Activated CD8-positive, alpha-beta T cell treated with anti-CD3 and anti-CD28 coated beads for 36 hours (primary cell): ENCODE measurements around the gene MMP28. TPM values are rescaled to one million over a fixed set of nuclear protein-coding genes. Genes with fewer than 3 reads are reported as not detected.
"Not testable (repeated sequence)": the region's sequence is repeated elsewhere in the genome, so short reads cannot be mapped to it uniquely, and the experiment has no call there.

ENCODE experiments used
- ATAC-seq: fragments of 200-7000 bp; cut with Tn5 transposase; one replicate; pipeline ENCODE4 v1.10.0; 2021; ENCODE audit warnings: mild to moderate bottlenecking, moderate library complexity
- CTCF ChIA-PET: fragments of 350-600 bp; sonication (Branson Sonifier 250); formaldehyde crosslinking; loops from one replicate; lab custom pipeline; 2021; ENCODE audit warnings: antibody characterized with exemption; lab: Charles Lee
- POLR2A ChIA-PET: fragments of 350-600 bp; sonication (Branson Sonifier 250); formaldehyde crosslinking; loops from one replicate; lab custom pipeline; 2021; ENCODE audit warnings: antibody characterized with exemption; lab: Charles Lee
- DNase-seq: peaks from one replicate; pipeline ENCODE4 v3.0.0-alpha.2; 2020
- H3K27ac Mint-ChIP-seq: one replicate; pipeline ENCODE4 v1.8.0; 2021; ENCODE audit warnings: mild to moderate bottlenecking, mixed read lengths
- H3K27me3 Mint-ChIP-seq: one replicate; pipeline ENCODE4 v1.8.0; 2021; ENCODE audit warnings: mixed read lengths
- H3K36me3 Mint-ChIP-seq: one replicate; pipeline ENCODE4 v1.8.0; 2021; ENCODE audit warnings: low read depth, mixed read lengths
- H3K4me1 Mint-ChIP-seq: one replicate; pipeline ENCODE4 v1.8.0; 2021; ENCODE audit warnings: low read depth, mixed read lengths
- H3K4me3 Mint-ChIP-seq: one replicate; pipeline ENCODE4 v1.8.0; 2021; ENCODE audit warnings: mild to moderate bottlenecking, moderate library complexity, mixed read lengths
- H3K9me3 Mint-ChIP-seq: one replicate; pipeline ENCODE4 v1.8.0; 2021; ENCODE audit warnings: mixed read lengths
- CTCF ChIP-seq: fragments of 200-600 bp; IDR thresholded peaks from one replicate; pipeline ENCODE4 v1.8.0; 2022; ENCODE audit warnings: antibody characterized with exemption, mild to moderate bottlenecking
- intact Hi-C: fragments of 100-400 bp; cut with micrococcal nuclease; formaldehyde crosslinking; loops from one replicate; pipeline ENCODE4 v1.10.0; 2022
- total RNA-seq, 2 experiments: library from RNA; stranded (reverse); gene quantifications; one replicate each; pipeline ENCODE4 v1.2.3, GENCODE V29; 2021

The MMP28 gene
- total RNA-seq, 2 experiments from 2014 or later = 0.41 TPM; not detected in 1

- DNase-seq = no peak
- no peak overlapping the region for H3K27ac Mint-ChIP-seq
Observed at GRCh38 chr17:35757243-35757642, 38.2 kb downstream of the MMP28 start.

GRCh38 chr17:35752945-35753764 lies 42.3 kb downstream of the MMP28 start, which contains the start of gene GAS2L2:
Gene GAS2L2 (minus strand): TSS chr17:35753239. CDS start chr17:35752850, 389 bp downstream.
- peaks cover 24% of the 10 kb centered on the region for H3K4me1 Mint-ChIP-seq
- DNase-seq (no peak), ATAC-seq (no peak)
- CTCF ChIA-PET = interaction anchor here (1.3 to 2.5 kb wide), 2 partner anchors 11 to 140 kb away, joined by 3 to 14 read pairs; no protein-coding TSS in a partner anchor
- no peaks in the 10 kb centered on the region for H3K9me3 Mint-ChIP-seq
- no peak for TF ChIP-seq CTCF
- H3K27ac Mint-ChIP-seq = no peak within 1 kb of the TSS
- no peak within 1 kb of the TSS for H3K4me3 Mint-ChIP-seq
- POLR2A ChIA-PET = no interaction called here
- H3K36me3 Mint-ChIP-seq = no peaks in the 10 kb centered on the region
- intact Hi-C loops = no loop called here
- peaks cover 31% of the 10 kb centered on the region for H3K27me3 Mint-ChIP-seq

More at GRCh38 chr17:35757243-35757642, 38.2 kb downstream of the MMP28 start:
- TF ChIP-seq CTCF = no peak
- no peak overlapping the region for H3K4me3 Mint-ChIP-seq
- ChIA-PET CTCF (interaction anchor here (0.8 to 7.0 kb wide), 4 partner anchors 10 to 51 kb away, joined by 3 to 36 read pairs (median 6); partner anchors contain the start of gene TAF15), POLR2A (interaction anchor here (1.2 kb wide), 2 partner anchors 9 to 51 kb away, joined by 3 to 4 read pairs; partner anchors contain the start of gene TAF15)
- no peak for ATAC-seq
- H3K36me3 Mint-ChIP-seq = no peaks in the 10 kb centered on the region
- intact Hi-C loops = no loop called here
- no peaks in the 10 kb centered on the region for H3K9me3 Mint-ChIP-seq
- no peaks in the 10 kb centered on the region for H3K4me1 Mint-ChIP-seq
- H3K27me3 Mint-ChIP-seq = peaks cover 2% of the 10 kb centered on the region

- Mint-ChIP-seq H3K36me3 (no peaks in the 10 kb centered on the region), H3K27ac (no peak overlapping the region), H3K9me3 (no peaks in the 10 kb centered on the region), H3K4me1 (peaks cover 31% of the 10 kb centered on the region), H3K27me3 (peaks cover 34% of the 10 kb centered on the region), H3K4me3 (no peak overlapping the region)
- no peak for TF ChIP-seq CTCF
- intact Hi-C loops = no loop called here
- ChIA-PET POLR2A (no interaction called here), CTCF (interaction anchor here (1.3 to 7.4 kb wide), 2 partner anchors 13 to 139 kb away, joined by 3 to 80 read pairs; no protein-coding TSS in a partner anchor)
- ATAC-seq (no peak), DNase-seq (no peak)
Observed at GRCh38 chr17:35752471-35752870, 43.0 kb downstream of the MMP28 start.

GRCh38 chr17:35751541-35751940 lies 43.9 kb downstream of the MMP28 start:
- Mint-ChIP-seq H3K27me3 (peaks cover 36% of the 10 kb centered on the region), H3K4me1 (peaks cover 33% of the 10 kb centered on the region)
- H3K4me3 Mint-ChIP-seq, POLR2A ChIA-PET, intact Hi-C loops, H3K36me3 Mint-ChIP-seq, ATAC-seq, DNase-seq, H3K27ac Mint-ChIP-seq, H3K9me3 Mint-ChIP-seq: not testable (repeated sequence)
- CTCF ChIA-PET = interaction anchor here (1.3 to 7.4 kb wide), 2 partner anchors 14 to 138 kb away, joined by 3 to 80 read pairs; no protein-coding TSS in a partner anchor

GRCh38 chr17:35750526-35751395 lies 44.7 kb downstream of the MMP28 start:
- intact Hi-C loops = no loop called here
- H3K9me3 Mint-ChIP-seq = no peaks in the 10 kb centered on the region
- DNase-seq (no peak), ATAC-seq (no peak)
- H3K27ac Mint-ChIP-seq = peak overlapping the region; percentile 36
- peaks cover 36% of the 10 kb centered on the region for H3K27me3 Mint-ChIP-seq
- TF ChIP-seq CTCF = no peak
- CTCF ChIA-PET = interaction anchor here (0.9 to 7.4 kb wide), 5 partner anchors 15 to 196 kb away, joined by 3 to 121 read pairs (median 3); no protein-coding TSS in a partner anchor
- H3K4me1 Mint-ChIP-seq = peaks cover 33% of the 10 kb centered on the region
- peak overlapping the region; percentile 61 for H3K4me3 Mint-ChIP-seq
- H3K36me3 Mint-ChIP-seq = no peaks in the 10 kb centered on the region
- POLR2A ChIA-PET = interaction anchor here (0.8 kb wide), 1 partner anchor 212 kb away, joined by 3 read pairs; no protein-coding TSS in a partner anchor
